H1 (cell line): ENCODE measurements around the gene INPP5J. TPM values are rescaled to one million over a fixed set of nuclear protein-coding genes. Genes with fewer than 3 reads are reported as not detected.

Experiments used
- CBX5 ChIP-seq: fragments of 300-800, 300-1000 bp; sonication (generic); IDR thresholded peaks from 2 replicates; pipeline ENCODE4 v1.7.1; 2016; ENCODE audit warnings: antibody characterized with exemption, low read length, low read depth
- CHD7 ChIP-seq: fragments of 300-600 bp; sonication (generic); IDR thresholded peaks from 2 replicates; pipeline ENCODE4 v1.7.1; 2012; ENCODE audit warnings: low read length, moderate library complexity, mild to moderate bottlenecking, inconsistent platforms; ENCODE audit not compliant: insufficient replicate concordance
- POU5F1 ChIP-seq: IDR thresholded peaks from 2 replicates; pipeline ENCODE4 v1.6.1; 2011; ENCODE audit warnings: low read depth, mild to moderate bottlenecking, low read length, moderate library complexity
- RNF2 ChIP-seq: fragments of 200-900, 300-1000 bp; sonication (generic); IDR thresholded peaks from 2 replicates; pipeline ENCODE4 v1.7.1; 2016; ENCODE audit warnings: borderline replicate concordance, low read depth, mild to moderate bottlenecking, antibody characterized with exemption, low read length; ENCODE audit not compliant: poor library complexity, severe bottlenecking; ENCODE audit errors: missing control alignments
- SIRT6 ChIP-seq: IDR thresholded peaks from one replicate; pipeline ENCODE4 v1.7.1; 2012; ENCODE audit warnings: low read length, inconsistent platforms
- polyA plus RNA-seq, 7 experiments: library from polyadenylated mRNA; depleted of rRNA in 3 of 7; stranded (reverse) in 5 of 7; unstranded in 2 of 7; fragments of >200 nt in 5 of 7; fragments of 200-250 nt in 2 of 7; gene quantifications; 1 replicate in 5 of 7; 2 replicates in 1 of 7; 4 replicates in 1 of 7; pipeline versions ENCODE4 v1.2.1 to v1.2.3, GENCODE V29; 2011 to 2013; ENCODE audit warnings: missing spikeins in 2 of 7, mixed read lengths in 2 of 7
- total RNA-seq: library from RNA; stranded (reverse); fragmentation: NEBNext Ultra II Directional; extraction: Animal tissue kit (Norgen Biotek cat#: 25700); gene quantifications from 2 replicates; pipeline ENCODE4 v1.2.1, GENCODE V29; 2021

The INPP5J gene
- total and polyA plus RNA-seq, 2 of the 8 experiments (the other 6 are each of a cell fraction or from before 2014, with no cell fraction given), result 5.4 to 6.0 TPM

GRCh38 chr22:31102441-31103081, 20.2 kb upstream of the INPP5J start (continued):
- no peak for TF ChIP-seq CBX5
- no peak for TF ChIP-seq RNF2
- no peak for TF ChIP-seq SIRT6
- TF ChIP-seq POU5F1, result no peak
- no peak for TF ChIP-seq CHD7
